WTC11 (cell line): Measurements from ENCODE around the gene HDDC3. TPM values are rescaled to one million over a fixed set of nuclear protein-coding genes. Genes with fewer than 3 reads are reported as not detected.

ENCODE experiments used
- ATAC-seq: fragments of 200-7000 bp; cut with Tn5 transposase; 2 replicates; pipeline ENCODE4 v1.10.0; 2021; ENCODE audit warnings: mild to moderate bottlenecking, moderate library complexity
- CTCF ChIA-PET: fragments of 300-600 bp; sonication (Branson Sonifier 250); formaldehyde crosslinking; loops from one replicate; lab custom pipeline; 2021; ENCODE audit warnings: antibody characterized with exemption; lab: Charles Lee
- POLR2A ChIA-PET: fragments of 350-600 bp; sonication (Branson Sonifier 250); formaldehyde crosslinking; loops from one replicate; lab custom pipeline; 2021; ENCODE audit warnings: antibody characterized with exemption; lab: Charles Lee
- DNase-seq: peaks from one replicate; pipeline ENCODE4 v3.0.0; 2021; ENCODE audit warnings: low spot score
- H3K27ac Mint-ChIP-seq: 2 replicates; pipeline ENCODE4 v1.8.0; 2021; ENCODE audit warnings: mixed read lengths
- H3K27me3 Mint-ChIP-seq: 2 replicates; pipeline ENCODE4 v1.8.0; 2021; ENCODE audit warnings: low read depth, mild to moderate bottlenecking, moderate library complexity, mixed read lengths
- H3K36me3 Mint-ChIP-seq: 2 replicates; pipeline ENCODE4 v1.8.0; 2021; ENCODE audit warnings: mixed read lengths
- H3K4me1 Mint-ChIP-seq: 2 replicates; pipeline ENCODE4 v1.8.0; 2022; ENCODE audit warnings: mixed read lengths
- H3K4me3 Mint-ChIP-seq: 2 replicates; pipeline ENCODE4 v1.8.0; 2021; ENCODE audit warnings: mild to moderate bottlenecking, moderate library complexity, mixed read lengths
- H3K9me3 Mint-ChIP-seq: 2 replicates; pipeline ENCODE4 v1.8.0; 2021; ENCODE audit warnings: mixed read lengths
- ATF6 ChIP-seq: sonication (generic); formaldehyde crosslinking; IDR thresholded peaks from 2 replicates; pipeline ENCODE4 v1.8.1; 2023; ENCODE audit warnings: mild to moderate bottlenecking, missing genetic modification reagents
- CBFB ChIP-seq: sonication (generic); formaldehyde crosslinking; IDR thresholded peaks from 2 replicates; pipeline ENCODE4 v1.8.1; 2022; ENCODE audit warnings: mild to moderate bottlenecking, low read depth, missing genetic modification reagents
- MLX ChIP-seq: sonication (generic); formaldehyde crosslinking; IDR thresholded peaks from 2 replicates; pipeline ENCODE4 v1.8.1; 2023; ENCODE audit warnings: mild to moderate bottlenecking, missing genetic modification reagents, moderate library complexity
- NFATC4 ChIP-seq: fragments of 250-450 bp; sonication (Bioruptor Pico); IDR thresholded peaks from 2 replicates; pipeline ENCODE4 v1.9.0; 2021; ENCODE audit warnings: mild to moderate bottlenecking
- RORB ChIP-seq: fragments of 250-450 bp; sonication (Bioruptor Pico); IDR thresholded peaks from 2 replicates; pipeline ENCODE4 v1.9.0; 2021; ENCODE audit warnings: mild to moderate bottlenecking
- STAT6 ChIP-seq: sonication (generic); formaldehyde crosslinking; conservative IDR thresholded peaks from 2 replicates; pipeline ENCODE4 v1.8.1; 2023; ENCODE audit warnings: mild to moderate bottlenecking, low read depth, missing genetic modification reagents, moderate library complexity
- TEAD4 ChIP-seq: sonication (generic); formaldehyde crosslinking; IDR thresholded peaks from 2 replicates; pipeline ENCODE4 v1.8.0; 2022; ENCODE audit warnings: mild to moderate bottlenecking, missing genetic modification reagents
- ZNF281 ChIP-seq: sonication (generic); formaldehyde crosslinking; IDR thresholded peaks from 2 replicates; pipeline ENCODE4 v1.8.0; 2023; ENCODE audit warnings: mild to moderate bottlenecking, missing genetic modification reagents
- ZNF416 ChIP-seq: fragments of 250-450 bp; sonication (Bioruptor Pico); IDR thresholded peaks from 2 replicates; pipeline ENCODE4 v1.9.0; 2021; ENCODE audit warnings: mild to moderate bottlenecking, inconsistent platforms
- total RNA-seq: library from RNA; stranded (reverse); gene quantifications from 3 replicates; pipeline ENCODE4 v1.2.3, GENCODE V29; 2021

Gene HDDC3
- total RNA-seq, 1 experiment from 2014 or later = 16.4 TPM

- no peak overlapping the region for H3K27ac Mint-ChIP-seq
Observed at GRCh38 chr15:90910441-90911301, 21.7 kb downstream of the HDDC3 start.

More at GRCh38 chr15:90910441-90911301, 21.7 kb downstream of the HDDC3 start:
- ChIA-PET CTCF (interaction anchor here (0.9 to 1.7 kb wide), 3 partner anchors 8 to 21 kb away, joined by 3 to 7 read pairs (median 4); partner anchors contain the start of gene HDDC3), POLR2A (no interaction called here)
- no peak for ATAC-seq
- H3K4me1 Mint-ChIP-seq = no peaks in the 10 kb centered on the region
- no peaks in the 10 kb centered on the region for H3K9me3 Mint-ChIP-seq
- peaks cover 3% of the 10 kb centered on the region for H3K36me3 Mint-ChIP-seq
- DNase-seq = no peak
- H3K4me3 Mint-ChIP-seq = no peak overlapping the region
- TF ChIP-seq NFATC4 (no peak), CBFB (CRISPR knock-in tag) (no peak), ZNF416 (CRISPR knock-in tag) (no peak), RORB (CRISPR knock-in tag) (no peak), ZNF281 (no peak), TEAD4 (CRISPR knock-in tag) (no peak), MLX (CRISPR knock-in tag) (no peak), ATF6 (no peak), STAT6 (no peak)
- no peaks in the 10 kb centered on the region for H3K27me3 Mint-ChIP-seq
